Measurements from ENCODE around the gene PMEL. TPM values are rescaled to one million over a fixed set of nuclear protein-coding genes. Genes with fewer than 3 reads are reported as not detected.

PMEL gene
- total and polyA plus RNA-seq, 2 donors (not counting 1 experiment from before 2014, with no cell fraction given), result 0.32 to 0.46 TPM

- peak overlapping the region; percentile 97 for H3K27ac Mint-ChIP-seq
- 0% methylated on average over 3 of the region's 10 CpGs for WGBS (ENCODE audit: insufficient coverage)
- H3K4me3 Mint-ChIP-seq, result peak overlapping the region; percentile 94
- intact Hi-C loops (cut with micrococcal nuclease), result loop anchor here (1.0 to 10.0 kb wide), 7 partner anchors 14 to 761 kb away; partner anchors contain the start of genes BLOC1S1, PA2G4, PTGES3 and RPL41
- Histone ChIP-seq H3K27ac (ENCODE audit: low read length in 2 of 2) (peak overlapping the region; percentile 67 to 92), H3K9ac (ENCODE audit: low read length) (peak overlapping the region; percentile 98), H2AFZ (ENCODE audit: insufficient read depth, low read depth, low read length, poor library complexity, severe bottlenecking) (peak overlapping the region; percentile 92), H4K20me1 (ENCODE audit: control insufficient read depth, insufficient read depth, low read length, poor library complexity, severe bottlenecking) (peaks cover 4% of the 10 kb centered on the region), H3K9me3 (ENCODE audit: control extremely low read depth in 1 of 3, control insufficient read depth in 2 of 3, insufficient read depth in 1 of 3, low read length in 2 of 3) (no peaks in the 10 kb centered on the region), H3K27me3 (replicated peaks in 1 of 4; ENCODE audit: control extremely low read depth in 1 of 4, control insufficient read depth in 3 of 4, insufficient read depth in 4 of 4, low read length in 3 of 4) (no peaks in the 10 kb centered on the region), H3K79me2 (ENCODE audit: control insufficient read depth, insufficient read depth, low read length) (peaks cover 51% of the 10 kb centered on the region), H3K4me2 (replicated peaks; ENCODE audit: low read depth, low read length, poor library complexity, severe bottlenecking) (peak overlapping the region; percentile 88), H3K4me1 (ENCODE audit: control insufficient read depth in 2 of 2, insufficient read depth in 2 of 2, low read length in 2 of 2) (peaks cover 31 to 40% of the 10 kb centered on the region in 2 donors), H3K4me3 (ENCODE audit: control extremely low read depth in 1 of 5, extremely low read depth in 1 of 5, insufficient read depth in 1 of 5, low read depth in 2 of 5, low read length in 4 of 5) (peak overlapping the region; percentile 88 to 100 (median 98)), H3K36me3 (replicated peaks in 1 of 2; ENCODE audit: control extremely low read depth in 1 of 2, control insufficient read depth in 1 of 2, extremely low read depth in 1 of 2, insufficient read depth in 2 of 2, low read length in 1 of 2) (peaks cover 1 to 24% of the 10 kb centered on the region in 2 experiments)
- TF ChIP-seq EZH2 (IDR thresholded peaks at IDR 0.05; ENCODE audit: borderline replicate concordance, insufficient read depth, low read depth, low read length, poor library complexity, severe bottlenecking), result no peak
- TF ChIP-seq, protein P1, sequence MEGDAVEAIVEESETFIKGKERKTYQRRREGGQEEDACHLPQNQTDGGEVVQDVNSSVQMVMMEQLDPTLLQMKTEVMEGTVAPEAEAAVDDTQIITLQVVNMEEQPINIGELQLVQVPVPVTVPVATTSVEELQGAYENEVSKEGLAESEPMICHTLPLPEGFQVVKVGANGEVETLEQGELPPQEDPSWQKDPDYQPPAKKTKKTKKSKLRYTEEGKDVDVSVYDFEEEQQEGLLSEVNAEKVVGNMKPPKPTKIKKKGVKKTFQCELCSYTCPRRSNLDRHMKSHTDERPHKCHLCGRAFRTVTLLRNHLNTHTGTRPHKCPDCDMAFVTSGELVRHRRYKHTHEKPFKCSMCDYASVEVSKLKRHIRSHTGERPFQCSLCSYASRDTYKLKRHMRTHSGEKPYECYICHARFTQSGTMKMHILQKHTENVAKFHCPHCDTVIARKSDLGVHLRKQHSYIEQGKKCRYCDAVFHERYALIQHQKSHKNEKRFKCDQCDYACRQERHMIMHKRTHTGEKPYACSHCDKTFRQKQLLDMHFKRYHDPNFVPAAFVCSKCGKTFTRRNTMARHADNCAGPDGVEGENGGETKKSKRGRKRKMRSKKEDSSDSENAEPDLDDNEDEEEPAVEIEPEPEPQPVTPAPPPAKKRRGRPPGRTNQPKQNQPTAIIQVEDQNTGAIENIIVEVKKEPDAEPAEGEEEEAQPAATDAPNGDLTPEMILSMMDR (IDR thresholded peaks at IDR 0.05), result no peak
- H3K9me3 Mint-ChIP-seq (ENCODE audit: insufficient read depth), result no peaks in the 10 kb centered on the region
- ATAC-seq (ENCODE audit: low read depth) (no peak), DNase-seq (peak; percentile 23)
- H3K27me3 Mint-ChIP-seq, result no peaks in the 10 kb centered on the region
- CTCF ChIA-PET, result interaction anchor here (0.6 to 10.3 kb wide), 21 partner anchors 9 to 235 kb away, joined by 3 to 155 read pairs (median 5); partner anchors contain the start of genes DNAJC14, ORMDL2, RAB5B and SARNP
- POLR2A ChIA-PET, result interaction anchor here (0.6 to 3.6 kb wide), 8 partner anchors 30 to 530 kb away, joined by 3 to 25 read pairs (median 5); partner anchors contain the start of genes DNAJC14 and RAB5B
- H3K4me1 Mint-ChIP-seq, result peaks cover 50% of the 10 kb centered on the region
Measured at GRCh38 chr12:55925870-55926737, 39.7 kb downstream of the PMEL start.
